Measurements from ENCODE around the gene AP2A2.

The AP2A2 gene

DNA sequence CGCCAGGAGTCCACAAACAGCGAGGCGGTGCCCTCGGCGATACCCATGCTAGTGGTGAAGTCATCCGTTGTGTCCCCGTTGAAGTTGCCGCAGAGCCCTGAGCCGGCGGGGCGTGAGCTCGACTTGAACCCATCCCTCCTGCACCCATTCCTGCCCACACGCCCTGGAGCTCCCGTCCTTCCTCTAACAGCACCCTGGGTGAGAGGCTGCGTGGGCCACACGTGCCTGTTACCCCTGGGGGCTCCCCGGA, 102.5 kb downstream of the AP2A2 start:
- TF ChIP-seq, protein P1, sequence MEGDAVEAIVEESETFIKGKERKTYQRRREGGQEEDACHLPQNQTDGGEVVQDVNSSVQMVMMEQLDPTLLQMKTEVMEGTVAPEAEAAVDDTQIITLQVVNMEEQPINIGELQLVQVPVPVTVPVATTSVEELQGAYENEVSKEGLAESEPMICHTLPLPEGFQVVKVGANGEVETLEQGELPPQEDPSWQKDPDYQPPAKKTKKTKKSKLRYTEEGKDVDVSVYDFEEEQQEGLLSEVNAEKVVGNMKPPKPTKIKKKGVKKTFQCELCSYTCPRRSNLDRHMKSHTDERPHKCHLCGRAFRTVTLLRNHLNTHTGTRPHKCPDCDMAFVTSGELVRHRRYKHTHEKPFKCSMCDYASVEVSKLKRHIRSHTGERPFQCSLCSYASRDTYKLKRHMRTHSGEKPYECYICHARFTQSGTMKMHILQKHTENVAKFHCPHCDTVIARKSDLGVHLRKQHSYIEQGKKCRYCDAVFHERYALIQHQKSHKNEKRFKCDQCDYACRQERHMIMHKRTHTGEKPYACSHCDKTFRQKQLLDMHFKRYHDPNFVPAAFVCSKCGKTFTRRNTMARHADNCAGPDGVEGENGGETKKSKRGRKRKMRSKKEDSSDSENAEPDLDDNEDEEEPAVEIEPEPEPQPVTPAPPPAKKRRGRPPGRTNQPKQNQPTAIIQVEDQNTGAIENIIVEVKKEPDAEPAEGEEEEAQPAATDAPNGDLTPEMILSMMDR (IDR thresholded peaks at IDR 0.05; ENCODE audit: low read depth, low read length): no peak
- no peak for DNase-seq (ENCODE audit: extremely low read depth, low read depth)

DNA sequence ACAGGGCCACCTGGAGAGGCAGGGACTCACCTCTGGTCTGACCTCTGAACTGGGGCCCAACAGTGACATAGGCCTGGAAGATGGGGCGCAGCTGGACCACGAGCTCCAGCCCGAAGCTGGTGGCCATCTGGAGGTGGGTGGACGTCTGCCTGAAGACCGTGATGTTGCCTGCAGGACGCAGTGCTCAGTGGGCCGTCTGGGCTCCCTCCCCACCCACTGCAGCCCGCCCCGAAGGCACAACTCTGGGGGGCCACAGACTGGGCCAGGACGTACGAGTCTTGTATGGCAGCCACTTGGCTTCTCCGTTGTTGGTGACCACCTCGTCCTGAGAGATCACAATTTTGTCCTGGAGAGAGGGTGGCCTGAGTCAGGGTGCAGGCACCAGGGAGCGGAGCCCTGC, 102.9 kb downstream of the AP2A2 start:
- DNase-seq (ENCODE audit: extremely low read depth, low read depth): no peak
- TF ChIP-seq, protein P1 (IDR thresholded peaks at IDR 0.05; ENCODE audit: low read depth, low read length): no peak

DNA sequence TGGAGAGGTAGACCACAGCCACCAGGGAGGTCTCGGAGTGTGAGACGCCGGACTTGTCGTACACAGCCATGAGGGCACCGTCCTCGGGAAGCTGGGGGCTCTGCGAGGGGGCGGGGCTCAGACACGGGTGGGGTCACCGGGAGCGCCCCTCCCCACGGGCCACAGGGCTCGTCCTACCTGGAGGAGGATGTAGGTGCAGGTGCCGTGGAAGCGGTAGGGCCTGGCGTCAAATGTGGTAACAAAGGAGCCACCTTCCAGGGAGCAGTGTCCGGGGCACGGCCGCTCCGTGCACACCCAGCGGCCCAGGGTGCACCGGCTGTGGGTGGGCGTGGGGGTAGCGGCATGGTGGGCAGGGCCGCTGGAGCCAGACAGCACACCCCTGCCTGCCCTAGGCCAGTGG, 103.4 kb downstream of the AP2A2 start:
- TF ChIP-seq, protein P1 (IDR thresholded peaks at IDR 0.05; ENCODE audit: low read depth, low read length): no peak

DNA sequence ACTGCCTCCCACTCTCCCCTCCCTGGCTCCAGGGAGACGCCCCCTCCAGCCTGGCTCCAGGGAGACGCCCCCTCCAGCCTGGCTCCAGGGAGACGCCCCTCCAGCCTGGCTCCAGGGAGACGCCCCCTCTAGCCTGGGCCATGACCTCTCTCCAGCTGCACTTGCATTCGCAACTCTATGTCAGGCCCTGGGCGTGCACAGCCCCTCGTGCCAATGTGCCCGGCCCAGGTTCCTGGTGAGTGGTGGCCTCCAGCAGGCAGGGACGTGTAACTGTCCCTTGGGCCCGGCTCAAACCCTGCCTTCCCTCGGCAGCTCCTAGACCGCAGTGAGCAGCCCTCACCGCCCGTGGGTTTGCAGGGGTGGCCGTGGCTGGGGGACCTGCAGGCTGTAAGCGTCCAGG, 104.0 kb downstream of the AP2A2 start:
- TF ChIP-seq, protein P1 (IDR thresholded peaks at IDR 0.05; ENCODE audit: low read depth, low read length): no peak; the same call in 1 of the 2 replicates
- DNase-seq (ENCODE audit: extremely low read depth, low read depth): no peak

More for the DNA sequence above, 103.4 kb downstream of the AP2A2 start:
- DNase-seq (ENCODE audit: extremely low read depth, low read depth): no peak

DNA sequence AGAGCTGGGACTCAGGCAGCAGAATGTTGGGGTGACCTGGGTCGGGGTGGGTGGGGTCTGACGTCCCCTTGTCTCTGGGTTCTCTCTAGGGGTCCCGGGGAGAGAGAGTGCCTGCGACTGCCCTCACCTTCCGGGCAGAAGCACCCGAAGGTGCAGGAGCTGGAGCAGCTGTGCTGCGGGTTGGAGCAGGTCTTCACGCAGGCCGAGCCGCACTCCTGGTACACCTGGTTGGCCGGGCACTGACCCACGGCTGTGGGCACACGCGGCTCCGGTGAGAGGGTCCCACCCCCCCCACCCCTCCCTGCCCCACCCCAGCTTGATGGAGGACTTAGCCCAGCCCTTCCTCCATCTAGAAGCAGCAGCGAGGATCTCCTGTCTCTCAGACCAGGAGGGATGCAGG, 104.4 kb downstream of the AP2A2 start:
- TF ChIP-seq, protein P1 (IDR thresholded peaks at IDR 0.05; ENCODE audit: low read depth, low read length): no peak
- no peak for DNase-seq (ENCODE audit: extremely low read depth, low read depth)

DNA sequence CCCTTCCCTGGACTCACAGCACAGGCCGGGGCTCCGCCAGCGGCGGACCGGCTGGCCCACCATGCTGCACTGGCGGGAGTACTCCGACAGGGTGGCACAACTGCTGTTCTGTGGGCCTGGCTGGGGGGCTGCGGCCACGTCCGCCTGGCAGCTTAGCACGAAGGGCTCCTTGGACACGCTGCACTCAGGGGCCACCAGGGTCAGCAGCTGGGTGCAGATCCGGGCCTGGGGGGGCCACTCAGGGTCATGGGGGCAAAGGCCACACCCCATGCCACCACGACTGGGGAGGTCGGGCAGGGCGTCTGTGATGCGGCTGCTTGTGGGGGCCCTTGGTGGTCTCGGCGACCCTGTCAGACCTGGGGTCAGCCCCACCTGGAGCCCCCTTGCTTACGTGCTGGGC, 104.9 kb downstream of the AP2A2 start:
- TF ChIP-seq, protein P1 (IDR thresholded peaks at IDR 0.05; ENCODE audit: low read depth, low read length): no peak
- DNase-seq (ENCODE audit: extremely low read depth, low read depth): no peak

DNA sequence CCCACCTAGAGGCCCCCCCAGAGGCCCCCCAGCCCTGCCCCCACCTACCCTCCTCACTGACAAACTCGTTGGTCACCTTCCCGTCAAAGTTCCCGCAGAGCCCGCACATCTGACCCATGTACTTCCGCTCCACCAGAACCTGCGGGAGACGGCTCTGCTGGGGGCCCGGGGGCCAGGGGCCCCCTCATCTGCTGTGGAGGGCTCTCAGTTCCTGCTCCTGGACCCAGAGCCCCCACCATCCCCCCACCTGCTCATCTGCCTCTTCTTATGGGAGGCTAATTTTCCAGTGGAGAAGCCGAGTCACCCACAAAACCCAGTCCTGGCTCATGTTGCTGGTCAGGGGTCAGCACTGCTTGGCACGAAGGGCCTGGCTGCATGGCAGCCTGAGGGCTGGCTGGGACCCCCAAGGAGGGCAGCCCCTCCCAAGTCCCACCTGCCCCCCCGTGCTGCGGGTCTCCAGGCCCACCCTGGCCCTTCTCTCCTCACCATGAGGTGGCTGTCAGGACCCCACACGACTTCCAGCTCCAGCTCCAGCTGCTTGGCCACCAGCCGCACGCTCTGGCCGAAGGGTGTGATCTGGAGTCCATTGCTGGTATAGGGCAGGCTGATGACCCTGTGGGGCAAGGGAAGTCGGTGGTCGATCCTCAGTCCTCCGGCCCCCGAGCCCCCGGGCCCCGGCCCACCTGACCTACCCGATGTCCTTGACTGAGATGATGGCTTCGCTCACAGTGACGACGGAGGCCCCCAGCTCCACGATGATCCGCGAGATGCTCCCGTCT, 105.6 kb downstream of the AP2A2 start:
- TF ChIP-seq, protein P1 (IDR thresholded peaks at IDR 0.05; ENCODE audit: low read depth, low read length): no peak
- DNase-seq (ENCODE audit: extremely low read depth, low read depth): no peak

Data from AG09319 (cell line).